Fibroblast of mammary gland (primary cell): ENCODE data around the gene RYR2.

Source experiments
- DNase-seq: peaks from one replicate; pipeline ENCODE4 v3.0.0-alpha.2; 2010; ENCODE audit warnings: low read depth
- H3K4me3 ChIP-seq: 2 replicates; pipeline ENCODE4 v1.5.1; 2011; ENCODE audit warnings: low read depth, mild to moderate bottlenecking, low read length, moderate library complexity; ENCODE audit not compliant: control insufficient read depth
- TF ChIP-seq, protein P1 (sequence below): conservative IDR thresholded peaks from 2 replicates; pipeline ENCODE4 v1.5.1; 2011; ENCODE audit warnings: low read depth, low read length, inconsistent platforms; ENCODE audit not compliant: control insufficient read depth, insufficient read depth

RYR2 gene

DNA sequence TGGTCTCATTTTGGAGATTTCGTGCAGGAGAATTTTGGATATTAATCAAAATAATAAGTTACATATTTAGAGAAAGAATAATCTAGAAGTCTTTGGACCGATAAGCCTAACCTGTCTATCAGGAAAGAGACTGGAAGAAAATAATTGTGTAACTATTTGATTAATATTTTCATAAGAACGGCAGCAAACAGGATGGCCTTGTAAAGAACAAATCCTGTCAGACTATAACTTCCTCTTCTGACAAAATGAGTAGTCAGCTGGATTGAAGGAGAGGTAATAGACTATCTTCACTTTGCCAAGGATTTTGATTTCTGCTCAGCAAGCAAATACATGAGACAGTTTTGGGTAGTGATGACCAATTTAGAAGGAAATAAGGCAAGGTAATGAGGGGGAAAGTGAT, 12.7 kb upstream of the RYR2 start:
- DNase-seq: no peak
- H3K4me3 ChIP-seq: no peak overlapping the region
- TF ChIP-seq, protein P1, sequence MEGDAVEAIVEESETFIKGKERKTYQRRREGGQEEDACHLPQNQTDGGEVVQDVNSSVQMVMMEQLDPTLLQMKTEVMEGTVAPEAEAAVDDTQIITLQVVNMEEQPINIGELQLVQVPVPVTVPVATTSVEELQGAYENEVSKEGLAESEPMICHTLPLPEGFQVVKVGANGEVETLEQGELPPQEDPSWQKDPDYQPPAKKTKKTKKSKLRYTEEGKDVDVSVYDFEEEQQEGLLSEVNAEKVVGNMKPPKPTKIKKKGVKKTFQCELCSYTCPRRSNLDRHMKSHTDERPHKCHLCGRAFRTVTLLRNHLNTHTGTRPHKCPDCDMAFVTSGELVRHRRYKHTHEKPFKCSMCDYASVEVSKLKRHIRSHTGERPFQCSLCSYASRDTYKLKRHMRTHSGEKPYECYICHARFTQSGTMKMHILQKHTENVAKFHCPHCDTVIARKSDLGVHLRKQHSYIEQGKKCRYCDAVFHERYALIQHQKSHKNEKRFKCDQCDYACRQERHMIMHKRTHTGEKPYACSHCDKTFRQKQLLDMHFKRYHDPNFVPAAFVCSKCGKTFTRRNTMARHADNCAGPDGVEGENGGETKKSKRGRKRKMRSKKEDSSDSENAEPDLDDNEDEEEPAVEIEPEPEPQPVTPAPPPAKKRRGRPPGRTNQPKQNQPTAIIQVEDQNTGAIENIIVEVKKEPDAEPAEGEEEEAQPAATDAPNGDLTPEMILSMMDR: no peak

- DNase-seq: no peak
Observed at GRCh38 chr1:237029850-237030535, 12.0 kb upstream of the RYR2 start.

GRCh38 chr1:237031480-237031879, 10.5 kb upstream of the RYR2 start:
- no peak for DNase-seq
- TF ChIP-seq, protein P1: no peak
- H3K4me3 ChIP-seq: no peak overlapping the region

More at GRCh38 chr1:237029850-237030535, 12.0 kb upstream of the RYR2 start:
- no peak overlapping the region for H3K4me3 ChIP-seq
- TF ChIP-seq, protein P1: no peak

DNA sequence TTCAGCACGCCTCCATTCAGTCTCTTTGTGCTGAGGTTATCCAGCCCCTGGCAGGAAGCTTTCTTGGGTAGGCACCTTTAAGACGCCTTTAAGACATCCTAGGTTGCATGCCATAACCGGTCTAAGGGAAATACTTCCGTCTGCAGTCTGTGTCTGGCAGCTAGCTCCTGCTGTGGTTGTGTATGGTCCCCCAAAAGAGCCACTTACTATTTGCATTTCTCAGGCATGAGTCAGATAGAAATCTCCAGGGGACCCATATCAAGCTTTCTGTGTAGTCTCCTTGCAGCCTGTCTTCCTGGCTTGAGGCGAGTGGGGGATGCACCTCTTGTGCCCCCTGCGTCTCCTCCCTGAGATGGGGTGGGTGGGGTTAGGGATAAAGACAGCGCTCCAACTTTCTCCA, 10.0 kb upstream of the RYR2 start:
- no peak overlapping the region for H3K4me3 ChIP-seq
- no peak for DNase-seq
- TF ChIP-seq, protein P1: no peak

GRCh38 chr1:237033061-237033460, 8.9 kb upstream of the RYR2 start:
- no peak for DNase-seq
- TF ChIP-seq, protein P1: no peak
- no peak overlapping the region for H3K4me3 ChIP-seq

GRCh38 chr1:237033804-237034203, 8.2 kb upstream of the RYR2 start:
- DNase-seq: no peak
- TF ChIP-seq, protein P1: no peak

More at GRCh38 chr1:237033804-237034203, 8.2 kb upstream of the RYR2 start:
- no peak overlapping the region for H3K4me3 ChIP-seq
